SK-N-SH (cell line): ENCODE results near the gene STX1A. TPM values are rescaled to one million over a fixed set of nuclear protein-coding genes. Genes with fewer than 3 reads are reported as not detected.

Source experiments
- CTCF ChIA-PET: fragments of 300-600, 350-600 bp; formaldehyde crosslinking; extraction: SDS; loops from one replicate; lab custom pipeline; 2021; lab: Yijun Ruan, JAX
- POLR2A ChIA-PET: fragments of 350-600 bp; sonication (Branson Sonifier 250); formaldehyde crosslinking; extraction: SDS; loops from one replicate; lab custom pipeline; 2020; ENCODE audit warnings: antibody characterized with exemption, inconsistent platforms; lab: Yijun Ruan, JAX
- DNase-seq: peaks from one replicate; pipeline ENCODE4 v3.0.0; 2012
- H2AFZ ChIP-seq: fragments of 200-600 bp; sonication (generic); 2 replicates; pipeline ENCODE4 v1.8.1; 2016; ENCODE audit warnings: antibody characterized with exemption, mild to moderate bottlenecking, low read depth
- H3F3A ChIP-seq: fragments of 200-600 bp; sonication (generic); replicated peaks from 2 replicates; pipeline ENCODE3; 2016; ENCODE audit warnings: antibody characterized with exemption, mild to moderate bottlenecking; ENCODE audit not compliant: insufficient read depth
- H3K27ac ChIP-seq, 2 experiments: fragments of 200-500 bp in 1 of 2; fragments of 200-600 bp in 1 of 2; sonication (Bioruptor generic) in 1 of 2; sonication (generic), shearing (Covaris generic) in 1 of 2; 2 replicates each; pipeline versions ENCODE4 v1.5.1 to v1.6.1; 2014 to 2016; ENCODE audit warnings: low read depth in 2 of 2, inconsistent platforms in 1 of 2, low read length in 1 of 2, mild to moderate bottlenecking in 1 of 2, mixed read lengths in 1 of 2
- H3K27me3 ChIP-seq: fragments of 200-600 bp; sonication (generic), shearing (Covaris generic); 2 replicates; pipeline ENCODE4 v1.6.1; 2016; ENCODE audit warnings: mixed run types; ENCODE audit not compliant: insufficient read depth
- H3K36me3 ChIP-seq, 2 experiments: fragments of 200-500 bp in 1 of 2; fragments of 200-600 bp in 1 of 2; sonication (Bioruptor generic) in 1 of 2; sonication (generic) in 1 of 2; replicated peaks in 1 of 2; 2 replicates each; pipeline versions ENCODE3 to v1.5.1; 2014 to 2016; ENCODE audit warnings: low read length in 1 of 2, mild to moderate bottlenecking in 1 of 2; ENCODE audit not compliant: insufficient read depth in 2 of 2, control insufficient read depth in 1 of 2
- H3K4me1 ChIP-seq, 2 experiments: fragments of 200-500 bp in 1 of 2; fragments of 200-600 bp in 1 of 2; sonication (Bioruptor generic) in 1 of 2; sonication (generic), shearing (Covaris generic) in 1 of 2; 2 replicates each; pipeline versions ENCODE4 v1.5.1 to v1.6.1; 2014 to 2016; ENCODE audit warnings: low read depth in 1 of 2, low read length in 1 of 2, mixed run types in 1 of 2; ENCODE audit not compliant: insufficient read depth in 2 of 2, control insufficient read depth in 1 of 2
- H3K4me2 ChIP-seq: fragments of 200-600 bp; sonication (generic), shearing (Covaris generic); 2 replicates; pipeline ENCODE4 v1.6.1; 2017; ENCODE audit warnings: mixed run types
- H3K4me3 ChIP-seq, 2 experiments: fragments of 200-500 bp in 1 of 2; fragments of 200-600 bp in 1 of 2; sonication (Bioruptor generic) in 1 of 2; sonication (generic), shearing (Covaris generic) in 1 of 2; 2 replicates each; pipeline versions ENCODE4 v1.5.1 to v1.8.1; 2014 to 2016; ENCODE audit warnings: low read depth in 2 of 2, inconsistent platforms in 1 of 2, low read length in 1 of 2, mild to moderate bottlenecking in 1 of 2, mixed read lengths in 1 of 2, moderate library complexity in 1 of 2
- H3K79me2 ChIP-seq: fragments of 200-600 bp; sonication (generic); 2 replicates; pipeline ENCODE4 v1.8.1; 2017; ENCODE audit warnings: mild to moderate bottlenecking; ENCODE audit not compliant: insufficient read depth
- H3K9ac ChIP-seq: fragments of 200-600 bp; sonication (generic); 2 replicates; pipeline ENCODE4 v1.6.1; 2017; ENCODE audit warnings: mixed run types
- H3K9me2 ChIP-seq: fragments of 200-600 bp; sonication (generic); 2 replicates; pipeline ENCODE4 v1.6.1; 2017; ENCODE audit warnings: mixed run types
- H3K9me3 ChIP-seq: fragments of 200-600 bp; sonication (generic); 2 replicates; pipeline ENCODE4 v1.6.1; 2017; ENCODE audit warnings: mixed run types, mild to moderate bottlenecking, moderate library complexity
- H4K20me1 ChIP-seq: fragments of 200-600 bp; sonication (generic); 2 replicates; pipeline ENCODE4 v1.6.1; 2017; ENCODE audit warnings: mild to moderate bottlenecking, mixed run types; ENCODE audit not compliant: insufficient read depth
- ELF1 ChIP-seq: IDR thresholded peaks from 2 replicates; pipeline ENCODE4 v1.4.0; 2012
- FOSL2 ChIP-seq: IDR thresholded peaks from 2 replicates; pipeline ENCODE4 v1.4.0; 2012; ENCODE audit warnings: low read depth, mild to moderate bottlenecking, moderate library complexity, borderline replicate concordance
- GABPA ChIP-seq: IDR thresholded peaks from 2 replicates; pipeline ENCODE4 v1.4.0; 2012; ENCODE audit warnings: low read depth, mild to moderate bottlenecking
- JUND ChIP-seq: IDR thresholded peaks from 2 replicates; pipeline ENCODE4 v1.4.0; 2012
- PBX3 ChIP-seq: IDR thresholded peaks from 2 replicates; pipeline ENCODE4; 2012
- POLR2AphosphoS5 ChIP-seq: IDR thresholded peaks from 2 replicates; pipeline ENCODE4 v1.6.1; 2012; ENCODE audit warnings: low read depth, low read length
- RAD21 ChIP-seq: IDR thresholded peaks from 2 replicates; pipeline ENCODE4 v1.6.1; 2012; ENCODE audit warnings: mild to moderate bottlenecking, low read length
- RCOR1 ChIP-seq: fragments of 150-350 bp; IDR thresholded peaks from 2 replicates; pipeline ENCODE4 v1.6.1; 2017; ENCODE audit warnings: antibody characterized with exemption, low read length
- REST ChIP-seq: IDR thresholded peaks from 2 replicates; pipeline ENCODE4 v1.6.1; 2012; ENCODE audit warnings: mild to moderate bottlenecking, low read depth, low read length, moderate library complexity
- RXRA ChIP-seq: IDR thresholded peaks from 2 replicates; pipeline ENCODE4 v1.4.0; 2012; ENCODE audit warnings: low read depth, mild to moderate bottlenecking, borderline replicate concordance
- SIN3A ChIP-seq: IDR thresholded peaks from 2 replicates; pipeline ENCODE4 v1.6.1; 2012; ENCODE audit warnings: low read depth, mild to moderate bottlenecking, low read length, moderate library complexity, borderline replicate concordance
- SMC3 ChIP-seq: IDR thresholded peaks from 2 replicates; pipeline ENCODE4 v1.6.1; 2012; ENCODE audit warnings: low read depth, low read length, improper control_type of control experiment
- TCF12 ChIP-seq: IDR thresholded peaks from 2 replicates; pipeline ENCODE4 v1.4.0; 2012
- TEAD4 ChIP-seq: IDR thresholded peaks from 2 replicates; pipeline ENCODE4 v1.4.0; 2012; ENCODE audit warnings: mild to moderate bottlenecking, borderline replicate concordance; ENCODE audit not compliant: insufficient read depth
- USF2 ChIP-seq: fragments of 150-350 bp; IDR thresholded peaks from 2 replicates; pipeline ENCODE4 v1.6.1; 2017; ENCODE audit warnings: antibody characterized with exemption, low read length, low read depth, borderline replicate concordance
- YY1 ChIP-seq: IDR thresholded peaks from 2 replicates; pipeline ENCODE4 v1.4.0; 2012; ENCODE audit warnings: low read depth, mild to moderate bottlenecking
- WGBS: methylation state at CpG from one replicate; pipeline ENCODE4 v1.1.6; 2017; ENCODE audit warnings: low lambda C conversion rate; 5-methylcytosine and 5-hydroxymethylcytosine counted together
- polyA plus RNA-seq, 3 experiments: library from polyadenylated mRNA; depleted of rRNA; stranded (reverse); fragments of >200 nt; gene quantifications; 2 replicates each; pipeline ENCODE4 v1.2.3, GENCODE V29; 2012
- TF ChIP-seq, protein P1 (sequence below): fragments of 150-350 bp; IDR thresholded peaks from 2 replicates; pipeline ENCODE4 v1.6.1; 2016; ENCODE audit warnings: mild to moderate bottlenecking, low read depth, low read length
- TF ChIP-seq, protein P2 (sequence below): IDR thresholded peaks from 2 replicates; pipeline ENCODE4 v1.4.0; 2012; ENCODE audit warnings: low read depth

STX1A gene
- polyA plus RNA-seq, 1 of the 3 experiments (the other 2 are of a cell fraction) = 91.1 TPM

DNA sequence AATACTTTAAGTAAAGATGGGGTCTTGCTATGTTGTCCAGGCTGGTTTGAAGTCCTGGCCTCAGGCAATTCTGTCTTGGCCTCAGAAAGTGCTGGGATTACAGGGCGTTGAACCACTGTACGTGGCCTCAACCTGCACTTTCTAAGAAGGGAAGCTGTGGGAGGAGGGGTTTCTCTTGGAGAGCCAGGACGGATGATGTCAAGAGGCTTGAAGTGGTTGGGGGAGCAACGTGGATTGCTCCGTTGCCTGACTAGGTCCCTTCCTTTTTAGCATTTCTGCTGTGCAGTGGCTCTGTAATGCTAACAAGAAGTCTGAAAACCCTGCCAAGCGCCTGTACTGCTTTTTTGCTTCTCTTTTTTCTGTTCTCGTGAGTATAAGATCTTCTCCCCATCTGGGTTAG is 28.8 kb downstream of the STX1A start:
- no peak overlapping the region for H3K4me2 ChIP-seq
- H3K36me3 ChIP-seq = peaks cover 44 to 61% of the 10 kb centered on the region in 2 experiments
- no peak overlapping the region for H3K9ac ChIP-seq
- ChIA-PET CTCF (interaction anchor here (1.5 to 3.4 kb wide), 3 partner anchors 11 to 83 kb away, joined by 6 to 24 read pairs (median 13); no protein-coding TSS in a partner anchor), POLR2A (interaction anchor here (0.9 kb wide), 1 partner anchor 9 kb away, joined by 3 read pairs; no protein-coding TSS in a partner anchor)
- no peak overlapping the region for H3K27ac ChIP-seq
- peaks cover 39% of the 10 kb centered on the region for H3K79me2 ChIP-seq
- DNase-seq = no peak
- no peaks in the 10 kb centered on the region for H4K20me1 ChIP-seq
- H3K9me2 ChIP-seq = no peaks in the 10 kb centered on the region
- no peak overlapping the region for H2AFZ ChIP-seq
- H3K27me3 ChIP-seq = no peaks in the 10 kb centered on the region
- TF ChIP-seq POLR2AphosphoS5 (no peak), YY1 (no peak), SIN3A (no peak), RCOR1 (no peak), SMC3 (no peak), RAD21 (no peak), REST (no peak), JUND (no peak), TEAD4 (no peak), FOSL2 (no peak), GABPA (no peak), USF2 (no peak), TCF12 (no peak), PBX3 (no peak), RXRA (no peak), ELF1 (no peak)
- TF ChIP-seq, protein P1, sequence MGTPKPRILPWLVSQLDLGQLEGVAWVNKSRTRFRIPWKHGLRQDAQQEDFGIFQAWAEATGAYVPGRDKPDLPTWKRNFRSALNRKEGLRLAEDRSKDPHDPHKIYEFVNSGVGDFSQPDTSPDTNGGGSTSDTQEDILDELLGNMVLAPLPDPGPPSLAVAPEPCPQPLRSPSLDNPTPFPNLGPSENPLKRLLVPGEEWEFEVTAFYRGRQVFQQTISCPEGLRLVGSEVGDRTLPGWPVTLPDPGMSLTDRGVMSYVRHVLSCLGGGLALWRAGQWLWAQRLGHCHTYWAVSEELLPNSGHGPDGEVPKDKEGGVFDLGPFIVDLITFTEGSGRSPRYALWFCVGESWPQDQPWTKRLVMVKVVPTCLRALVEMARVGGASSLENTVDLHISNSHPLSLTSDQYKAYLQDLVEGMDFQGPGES = no peak
- TF ChIP-seq, protein P2, sequence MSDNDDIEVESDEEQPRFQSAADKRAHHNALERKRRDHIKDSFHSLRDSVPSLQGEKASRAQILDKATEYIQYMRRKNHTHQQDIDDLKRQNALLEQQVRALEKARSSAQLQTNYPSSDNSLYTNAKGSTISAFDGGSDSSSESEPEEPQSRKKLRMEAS = no peak
- TF ChIP-seq, all 33 proteins: peak for 0
- no peaks in the 10 kb centered on the region for H3F3A ChIP-seq
- H3K9me3 ChIP-seq = no peaks in the 10 kb centered on the region
- WGBS = 96% methylated on average over 7 of the region's 7 CpGs
- no peaks in the 10 kb centered on the region for H3K4me1 ChIP-seq
- no peak overlapping the region for H3K4me3 ChIP-seq
